Measurements from ENCODE around the gene AFM. TPM values are rescaled to one million over a fixed set of nuclear protein-coding genes. Genes with fewer than 3 reads are reported as not detected.

The AFM gene
- total and polyA plus RNA-seq, 12 donors, result not detected

DNA sequence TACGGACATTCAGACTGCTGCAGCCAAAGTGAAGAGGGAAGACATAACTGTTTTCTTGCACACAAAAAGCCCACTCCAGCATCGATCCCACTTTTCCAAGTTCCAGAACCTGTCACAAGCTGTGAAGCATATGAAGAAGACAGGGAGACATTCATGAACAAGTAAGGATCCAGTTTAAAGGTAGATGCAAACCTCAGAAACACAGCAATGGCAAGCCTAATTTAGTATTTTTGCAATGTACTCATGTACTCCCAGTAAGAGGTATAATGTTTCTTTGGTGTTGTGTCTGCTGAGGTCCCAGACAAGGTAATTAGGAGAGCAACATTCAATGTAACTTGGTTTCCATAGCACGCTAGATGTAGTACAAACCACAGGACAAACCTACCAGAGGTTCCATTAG, 40.9 kb upstream of the AFM start:
- no peaks in the 10 kb centered on the region for H3K36me3 ChIP-seq
- WGBS, 2 donors, result 88 to 93% methylated on average over 3 of the region's 3 CpGs
- ATAC-seq (no peak), DNase-seq (no peak)
- no peaks in the 10 kb centered on the region for H3K4me1 ChIP-seq
- H3K4me3 ChIP-seq, result no peak overlapping the region
- intact Hi-C loops (cut with DNase I), result no loop called here
- no peaks in the 10 kb centered on the region for H3K9me3 ChIP-seq
- TF ChIP-seq, protein P1, sequence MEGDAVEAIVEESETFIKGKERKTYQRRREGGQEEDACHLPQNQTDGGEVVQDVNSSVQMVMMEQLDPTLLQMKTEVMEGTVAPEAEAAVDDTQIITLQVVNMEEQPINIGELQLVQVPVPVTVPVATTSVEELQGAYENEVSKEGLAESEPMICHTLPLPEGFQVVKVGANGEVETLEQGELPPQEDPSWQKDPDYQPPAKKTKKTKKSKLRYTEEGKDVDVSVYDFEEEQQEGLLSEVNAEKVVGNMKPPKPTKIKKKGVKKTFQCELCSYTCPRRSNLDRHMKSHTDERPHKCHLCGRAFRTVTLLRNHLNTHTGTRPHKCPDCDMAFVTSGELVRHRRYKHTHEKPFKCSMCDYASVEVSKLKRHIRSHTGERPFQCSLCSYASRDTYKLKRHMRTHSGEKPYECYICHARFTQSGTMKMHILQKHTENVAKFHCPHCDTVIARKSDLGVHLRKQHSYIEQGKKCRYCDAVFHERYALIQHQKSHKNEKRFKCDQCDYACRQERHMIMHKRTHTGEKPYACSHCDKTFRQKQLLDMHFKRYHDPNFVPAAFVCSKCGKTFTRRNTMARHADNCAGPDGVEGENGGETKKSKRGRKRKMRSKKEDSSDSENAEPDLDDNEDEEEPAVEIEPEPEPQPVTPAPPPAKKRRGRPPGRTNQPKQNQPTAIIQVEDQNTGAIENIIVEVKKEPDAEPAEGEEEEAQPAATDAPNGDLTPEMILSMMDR (IDR thresholded peaks at IDR 0.05), result no peak
- no peak overlapping the region for H3K27ac ChIP-seq
- peaks cover 0 to 23% (median 0%) of the 10 kb centered on the region in 7 donors for H3K27me3 ChIP-seq

DNA sequence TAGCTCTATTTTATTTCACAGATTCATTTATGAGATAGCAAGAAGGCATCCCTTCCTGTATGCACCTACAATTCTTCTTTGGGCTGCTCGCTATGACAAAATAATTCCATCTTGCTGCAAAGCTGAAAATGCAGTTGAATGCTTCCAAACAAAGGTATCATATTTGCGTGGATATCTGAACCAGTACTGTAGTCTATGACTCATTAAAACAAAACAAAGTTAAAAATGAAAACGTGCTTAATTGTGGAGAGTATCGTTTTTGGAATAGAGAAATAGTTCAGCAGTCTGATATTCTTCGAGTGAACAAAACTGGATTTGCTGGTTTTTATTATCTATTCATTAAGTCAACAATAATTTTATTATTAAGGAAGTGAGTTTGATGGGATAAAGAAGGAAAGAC, 39.3 kb upstream of the AFM start:
- intact Hi-C loops (cut with DNase I), result no loop called here
- Histone ChIP-seq H3K4me1 (no peaks in the 10 kb centered on the region), H3K36me3 (no peaks in the 10 kb centered on the region), H3K27ac (no peak overlapping the region), H3K9me3 (no peaks in the 10 kb centered on the region), H3K4me3 (no peak overlapping the region), H3K27me3 (peaks cover 0 to 31% (median 2%) of the 10 kb centered on the region in 7 donors)
- DNase-seq (no peak), ATAC-seq (no peak)
- TF ChIP-seq, protein P1 (IDR thresholded peaks at IDR 0.05), result no peak
- 74 to 77% methylated on average over 5 of the region's 5 CpGs for WGBS, 2 donors

DNA sequence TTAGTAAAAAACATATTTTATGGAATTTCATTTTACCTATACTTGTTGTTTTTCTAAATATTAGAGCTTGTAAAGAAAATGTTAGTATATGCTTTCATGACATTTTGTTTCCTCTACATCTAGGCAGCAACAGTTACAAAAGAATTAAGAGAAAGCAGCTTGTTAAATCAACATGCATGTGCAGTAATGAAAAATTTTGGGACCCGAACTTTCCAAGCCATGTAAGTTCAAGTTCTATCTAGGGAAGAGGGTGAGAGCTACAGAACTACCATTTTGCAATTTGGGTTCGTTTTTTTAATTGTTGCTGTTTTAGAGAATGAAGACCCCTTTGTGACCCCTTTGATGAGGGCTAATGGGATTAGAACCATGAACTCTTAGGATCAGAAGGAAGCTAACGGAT, 38.3 kb upstream of the AFM start:
- intact Hi-C loops (cut with DNase I), result no loop called here
- no peak overlapping the region for H3K4me3 ChIP-seq
- no peaks in the 10 kb centered on the region for H3K36me3 ChIP-seq
- peaks cover 0 to 32% (median 3%) of the 10 kb centered on the region in 7 donors for H3K27me3 ChIP-seq
- TF ChIP-seq, protein P1 (IDR thresholded peaks at IDR 0.05), result no peak
- H3K4me1 ChIP-seq, result no peaks in the 10 kb centered on the region
- H3K27ac ChIP-seq, result no peak overlapping the region
- DNase-seq (no peak), ATAC-seq (no peak)
- 58 to 61% methylated on average over 3 of the region's 3 CpGs for WGBS, 2 donors
- no peaks in the 10 kb centered on the region for H3K9me3 ChIP-seq

DNA sequence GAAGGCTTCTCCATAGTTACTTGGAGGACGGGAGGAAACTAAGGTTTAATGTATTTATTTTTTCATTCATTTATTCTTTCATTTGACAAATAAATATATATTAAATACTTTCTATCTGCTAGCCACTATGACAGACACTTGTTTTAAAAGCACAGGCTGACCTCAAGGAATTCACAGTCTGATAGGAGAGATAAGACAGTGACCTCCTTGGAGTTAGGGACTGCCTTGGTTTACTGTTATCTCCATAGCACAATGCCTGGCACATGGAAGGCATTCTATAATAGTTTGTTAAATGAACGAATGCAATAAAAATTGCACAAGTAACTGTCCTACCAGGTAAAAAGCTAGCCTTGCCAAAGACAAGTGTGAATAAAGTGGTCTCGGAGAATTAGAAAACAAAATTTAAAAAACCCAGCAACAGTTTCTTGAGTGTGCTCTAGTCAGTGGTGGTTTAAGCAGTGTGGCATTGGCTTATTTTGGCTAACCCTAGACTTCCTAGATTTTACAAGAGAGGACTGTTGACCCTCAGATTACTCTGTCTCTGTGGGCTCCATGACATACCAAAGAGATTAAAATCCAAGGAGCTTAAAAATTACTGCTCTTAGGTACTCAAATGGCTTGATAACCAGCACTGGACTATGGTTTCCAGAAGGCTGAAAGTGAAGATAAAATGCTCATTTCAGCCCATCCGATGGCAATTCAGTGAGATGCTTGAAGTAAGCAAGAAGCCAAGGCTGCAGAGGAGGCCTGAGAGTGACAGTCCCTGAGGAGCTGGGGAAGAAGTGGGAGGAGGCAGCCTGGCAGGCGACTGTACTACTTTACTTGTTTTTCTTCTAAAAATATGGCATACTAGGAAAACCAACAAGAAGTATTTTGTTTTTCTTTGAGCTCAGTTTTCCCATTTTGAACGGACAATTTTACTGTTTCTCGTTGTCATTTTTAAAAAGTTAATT, 35.9 kb upstream of the AFM start:
- Histone ChIP-seq H3K4me3 (no peak overlapping the region), H3K4me1 (no peaks in the 10 kb centered on the region), H3K27me3 (peaks cover 0 to 21% (median 3%) of the 10 kb centered on the region in 7 donors), H3K36me3 (no peaks in the 10 kb centered on the region), H3K27ac (no peak overlapping the region), H3K9me3 (no peaks in the 10 kb centered on the region)
- ATAC-seq (no peak), DNase-seq (no peak)
- intact Hi-C loops (cut with DNase I), result no loop called here
- TF ChIP-seq, protein P1 (IDR thresholded peaks at IDR 0.05), result no peak
- 72 to 73% methylated on average over 7 of the region's 7 CpGs for WGBS, 2 donors
